Measurements from ENCODE around the gene KCNJ9.

The KCNJ9 gene

GRCh38 chr1:160089883-160090282 lies 8.5 kb downstream of the KCNJ9 start:
- H3K9me3 ChIP-seq (ENCODE audit: control insufficient read depth, low read length): no peaks in the 10 kb centered on the region
- TF ChIP-seq, protein P1, sequence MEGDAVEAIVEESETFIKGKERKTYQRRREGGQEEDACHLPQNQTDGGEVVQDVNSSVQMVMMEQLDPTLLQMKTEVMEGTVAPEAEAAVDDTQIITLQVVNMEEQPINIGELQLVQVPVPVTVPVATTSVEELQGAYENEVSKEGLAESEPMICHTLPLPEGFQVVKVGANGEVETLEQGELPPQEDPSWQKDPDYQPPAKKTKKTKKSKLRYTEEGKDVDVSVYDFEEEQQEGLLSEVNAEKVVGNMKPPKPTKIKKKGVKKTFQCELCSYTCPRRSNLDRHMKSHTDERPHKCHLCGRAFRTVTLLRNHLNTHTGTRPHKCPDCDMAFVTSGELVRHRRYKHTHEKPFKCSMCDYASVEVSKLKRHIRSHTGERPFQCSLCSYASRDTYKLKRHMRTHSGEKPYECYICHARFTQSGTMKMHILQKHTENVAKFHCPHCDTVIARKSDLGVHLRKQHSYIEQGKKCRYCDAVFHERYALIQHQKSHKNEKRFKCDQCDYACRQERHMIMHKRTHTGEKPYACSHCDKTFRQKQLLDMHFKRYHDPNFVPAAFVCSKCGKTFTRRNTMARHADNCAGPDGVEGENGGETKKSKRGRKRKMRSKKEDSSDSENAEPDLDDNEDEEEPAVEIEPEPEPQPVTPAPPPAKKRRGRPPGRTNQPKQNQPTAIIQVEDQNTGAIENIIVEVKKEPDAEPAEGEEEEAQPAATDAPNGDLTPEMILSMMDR (IDR thresholded peaks at IDR 0.05): no peak
- H3K9ac ChIP-seq: no peak overlapping the region
- no peak overlapping the region for H3K4me2 ChIP-seq (ENCODE audit: low read length)
- no peak overlapping the region for H2AFZ ChIP-seq
- no peaks in the 10 kb centered on the region for H3K27me3 ChIP-seq (ENCODE audit: control insufficient read depth, insufficient read depth, low read length)
- H3K4me3 ChIP-seq (ENCODE audit: low read depth, low read length): no peak overlapping the region
- H3K4me1 ChIP-seq: no peaks in the 10 kb centered on the region
- H3K79me2 ChIP-seq: no peaks in the 10 kb centered on the region
- H3K27ac ChIP-seq: no peak overlapping the region
- no peaks in the 10 kb centered on the region for H3K36me3 ChIP-seq (ENCODE audit: control insufficient read depth, insufficient read depth, low read length)

DNA sequence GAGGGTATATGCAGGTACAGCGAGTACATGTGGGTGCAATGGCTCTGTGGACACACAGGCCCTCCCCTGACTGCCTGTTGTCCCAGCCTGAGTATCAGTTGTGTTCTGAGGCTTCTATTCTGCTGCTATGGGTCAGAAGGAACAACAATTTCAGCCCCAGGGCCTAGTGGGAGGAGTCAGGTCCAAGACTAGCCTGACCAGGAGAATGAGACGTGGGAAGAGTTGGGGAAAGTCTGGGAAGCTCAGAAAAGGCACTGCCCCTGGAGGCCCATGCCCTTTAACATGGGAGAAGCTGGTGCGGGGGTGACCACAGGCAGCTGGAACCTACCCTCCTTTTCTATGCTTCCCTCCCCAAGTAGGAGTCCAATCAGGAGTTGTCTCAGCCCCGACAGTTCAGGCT lies 9.4 kb downstream of the KCNJ9 start:
- Histone ChIP-seq H3K9ac (no peak overlapping the region), H3K4me1 (no peaks in the 10 kb centered on the region), H3K4me2 (ENCODE audit: low read length) (no peak overlapping the region), H3K27me3 (ENCODE audit: control insufficient read depth, insufficient read depth, low read length) (no peaks in the 10 kb centered on the region), H3K27ac (no peak overlapping the region), H3K79me2 (no peaks in the 10 kb centered on the region), H3K9me3 (ENCODE audit: control insufficient read depth, low read length) (no peaks in the 10 kb centered on the region), H3K36me3 (ENCODE audit: control insufficient read depth, insufficient read depth, low read length) (no peaks in the 10 kb centered on the region), H2AFZ (no peak overlapping the region), H3K4me3 (ENCODE audit: low read depth, low read length) (no peak overlapping the region)
- TF ChIP-seq, protein P1 (IDR thresholded peaks at IDR 0.05): no peak

DNA sequence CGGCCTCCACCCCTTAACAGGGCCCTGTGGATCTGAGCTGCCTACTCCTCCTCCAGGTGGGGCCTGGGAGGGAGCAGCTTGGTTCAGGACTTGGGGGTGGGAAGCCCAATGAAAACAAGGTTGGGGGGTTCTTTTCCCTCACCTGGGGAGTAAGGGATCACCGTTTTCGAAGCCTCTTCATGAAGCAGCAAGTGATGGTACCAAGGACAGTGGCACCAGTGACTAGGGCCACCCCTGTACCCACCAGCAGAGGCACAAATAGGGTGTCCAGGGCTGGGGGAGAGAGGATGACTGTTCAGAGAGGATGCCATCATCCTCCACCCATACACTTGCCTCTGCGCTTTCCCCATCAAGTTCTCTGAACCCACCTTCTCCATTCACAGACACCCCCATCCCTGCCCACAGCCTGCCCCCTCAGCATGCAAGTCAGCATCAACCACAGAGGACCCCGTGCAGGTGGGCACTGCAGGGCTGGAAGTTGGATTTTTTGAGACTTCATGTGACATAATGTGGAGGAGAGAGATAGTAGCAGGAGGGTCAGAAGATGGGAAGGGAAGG lies 10.4 kb downstream of the KCNJ9 start:
- Histone ChIP-seq H3K9ac (no peak overlapping the region), H3K36me3 (ENCODE audit: control insufficient read depth, insufficient read depth, low read length) (no peaks in the 10 kb centered on the region), H3K4me1 (no peaks in the 10 kb centered on the region), H2AFZ (no peak overlapping the region), H3K27me3 (ENCODE audit: control insufficient read depth, insufficient read depth, low read length) (no peaks in the 10 kb centered on the region), H3K9me3 (ENCODE audit: control insufficient read depth, low read length) (no peaks in the 10 kb centered on the region), H3K4me3 (ENCODE audit: low read depth, low read length) (no peak overlapping the region), H3K79me2 (no peaks in the 10 kb centered on the region), H3K4me2 (ENCODE audit: low read length) (no peak overlapping the region), H3K27ac (no peak overlapping the region)
- TF ChIP-seq, protein P1 (IDR thresholded peaks at IDR 0.05): no peak

GRCh38 chr1:160092366-160093068 lies 11.2 kb downstream of the KCNJ9 start:
- no peaks in the 10 kb centered on the region for H3K36me3 ChIP-seq (ENCODE audit: control insufficient read depth, insufficient read depth, low read length)
- no peaks in the 10 kb centered on the region for H3K79me2 ChIP-seq
- H3K4me3 ChIP-seq (ENCODE audit: low read depth, low read length): no peak overlapping the region
- H3K4me2 ChIP-seq (ENCODE audit: low read length): no peak overlapping the region
- H3K4me1 ChIP-seq: no peaks in the 10 kb centered on the region
- H3K27ac ChIP-seq: no peak overlapping the region
- no peaks in the 10 kb centered on the region for H3K9me3 ChIP-seq (ENCODE audit: control insufficient read depth, low read length)
- H2AFZ ChIP-seq: no peak overlapping the region
- TF ChIP-seq, protein P1 (IDR thresholded peaks at IDR 0.05): no peak
- no peaks in the 10 kb centered on the region for H3K27me3 ChIP-seq (ENCODE audit: control insufficient read depth, insufficient read depth, low read length)
- H3K9ac ChIP-seq: no peak overlapping the region

DNA sequence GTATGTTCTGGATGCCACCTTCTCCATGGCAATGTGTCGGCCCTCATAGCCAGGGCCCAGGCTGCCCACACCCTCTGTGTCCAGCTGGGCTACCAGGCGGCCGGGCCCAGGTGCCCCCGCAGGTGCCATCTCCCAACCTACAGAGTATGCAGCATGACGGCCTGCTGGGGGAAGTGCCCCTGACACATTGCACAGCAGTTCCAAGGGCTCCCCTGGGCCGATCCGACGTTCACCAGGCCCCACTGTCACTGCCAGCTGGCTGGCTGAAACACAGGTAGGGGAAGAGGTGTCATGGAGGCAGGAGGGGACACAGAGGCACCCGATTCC lies 11.7 kb downstream of the KCNJ9 start:
- Histone ChIP-seq H3K9ac (no peak overlapping the region), H3K9me3 (ENCODE audit: control insufficient read depth, low read length) (no peaks in the 10 kb centered on the region), H2AFZ (no peak overlapping the region), H3K4me2 (ENCODE audit: low read length) (no peak overlapping the region), H3K4me1 (no peaks in the 10 kb centered on the region), H3K79me2 (no peaks in the 10 kb centered on the region), H3K4me3 (ENCODE audit: low read depth, low read length) (no peak overlapping the region), H3K27ac (no peak overlapping the region), H3K27me3 (ENCODE audit: control insufficient read depth, insufficient read depth, low read length) (no peaks in the 10 kb centered on the region), H3K36me3 (ENCODE audit: control insufficient read depth, insufficient read depth, low read length) (no peaks in the 10 kb centered on the region)
- TF ChIP-seq, protein P1 (IDR thresholded peaks at IDR 0.05): no peak

Measured in parathyroid adenoma (tissue), 2 donors.